Astrocyte (in vitro differentiated cells and primary cell): ENCODE data around the gene MED15. TPM values are rescaled to one million over a fixed set of nuclear protein-coding genes. Genes with fewer than 3 reads are reported as not detected.

Experiments used
- DNase-seq: peaks from one replicate; pipeline ENCODE4 v3.0.0-alpha.2; 2010; ENCODE audit warnings: low read depth
- FAIRE-seq: peaks from 2 replicates; lab custom pipeline; 2011; peaks lifted over from hg19 to GRCh38; lab: Jason Lieb, UNC
- H2AFZ ChIP-seq: 2 replicates; pipeline ENCODE4 v1.6.0; 2012; ENCODE audit warnings: low read depth, low read length, inconsistent platforms
- H3K27ac ChIP-seq: 2 replicates; pipeline ENCODE4 v1.5.1; 2011; ENCODE audit warnings: low read depth, low read length, inconsistent platforms
- H3K27me3 ChIP-seq: 2 replicates; pipeline ENCODE4 v1.6.0; 2011; ENCODE audit warnings: low read length, inconsistent platforms; ENCODE audit not compliant: insufficient read depth
- H3K36me3 ChIP-seq: 2 replicates; pipeline ENCODE4 v1.5.1; 2011; ENCODE audit warnings: low read length, inconsistent platforms; ENCODE audit not compliant: insufficient read depth
- H3K4me1 ChIP-seq: 2 replicates; pipeline ENCODE4 v1.5.1; 2011; ENCODE audit warnings: low read length, inconsistent platforms; ENCODE audit not compliant: insufficient read depth
- H3K4me2 ChIP-seq: 2 replicates; pipeline ENCODE4 v1.6.0; 2012; ENCODE audit warnings: low read length, inconsistent platforms
- H3K4me3 ChIP-seq: 2 replicates; pipeline ENCODE4 v1.5.1; 2011; ENCODE audit warnings: low read depth, mild to moderate bottlenecking, low read length, inconsistent platforms; ENCODE audit not compliant: insufficient read depth
- H3K79me2 ChIP-seq: 2 replicates; pipeline ENCODE4 v1.6.0; 2012; ENCODE audit warnings: mild to moderate bottlenecking, low read length, inconsistent platforms; ENCODE audit not compliant: insufficient read depth
- H3K9ac ChIP-seq: 2 replicates; pipeline ENCODE4 v1.6.0; 2012; ENCODE audit warnings: mild to moderate bottlenecking, low read length, inconsistent platforms
- H3K9me3 ChIP-seq: 2 replicates; pipeline ENCODE4 v1.5.1; 2012; ENCODE audit warnings: low read depth, mild to moderate bottlenecking, low read length, inconsistent platforms; ENCODE audit not compliant: insufficient read depth
- H4K20me1 ChIP-seq: 2 replicates; pipeline ENCODE4 v1.6.0; 2012; ENCODE audit warnings: low read length, inconsistent platforms; ENCODE audit not compliant: insufficient read depth
- H3K27ac Mint-ChIP-seq: one replicate; pipeline ENCODE4 v1.8.0; 2021; ENCODE audit warnings: mild to moderate bottlenecking, mixed read lengths; ENCODE audit not compliant: unreplicated experiment
- H3K27me3 Mint-ChIP-seq: one replicate; pipeline ENCODE4 v1.8.0; 2021; ENCODE audit warnings: low read depth, mixed read lengths; ENCODE audit not compliant: unreplicated experiment
- H3K36me3 Mint-ChIP-seq: one replicate; pipeline ENCODE4 v1.8.0; 2021; ENCODE audit warnings: low read depth, mixed read lengths; ENCODE audit not compliant: unreplicated experiment
- H3K4me1 Mint-ChIP-seq: one replicate; pipeline ENCODE4 v1.8.0; 2021; ENCODE audit warnings: low read depth, mixed read lengths; ENCODE audit not compliant: unreplicated experiment
- H3K4me3 Mint-ChIP-seq: one replicate; pipeline ENCODE4 v1.8.0; 2021; ENCODE audit warnings: mild to moderate bottlenecking, moderate library complexity, mixed read lengths; ENCODE audit not compliant: unreplicated experiment
- H3K9me3 Mint-ChIP-seq: one replicate; pipeline ENCODE4 v1.8.0; 2021; ENCODE audit warnings: mild to moderate bottlenecking, mixed read lengths; ENCODE audit not compliant: unreplicated experiment
- CTCF ChIP-seq: IDR thresholded peaks from 2 replicates; pipeline ENCODE4 v1.5.1; 2011; ENCODE audit warnings: low read depth, mild to moderate bottlenecking, inconsistent platforms, low read length, moderate library complexity; ENCODE audit not compliant: insufficient read depth
- EZH2 ChIP-seq: IDR thresholded peaks from 2 replicates; pipeline ENCODE4 v1.6.1; 2012; ENCODE audit warnings: mild to moderate bottlenecking, low read length, inconsistent platforms; ENCODE audit not compliant: insufficient read depth
- total RNA-seq: library from RNA; stranded (reverse); gene quantifications from 2 replicates; pipeline ENCODE4 v1.2.1, GENCODE V29; 2021

Gene MED15
- total RNA-seq, 1 donor from 2014 or later = 153 TPM

GRCh38 chr22:20577045-20577444 is 69.6 kb downstream of the MED15 start:
- Histone ChIP-seq H4K20me1 (peaks cover 96% of the 10 kb centered on the region), H3K27me3 (no peaks in the 10 kb centered on the region), H3K9ac (no peak overlapping the region), H3K27ac (no peak overlapping the region), H3K79me2 (peaks cover 90% of the 10 kb centered on the region), H3K4me2 (no peak overlapping the region), H3K36me3 (peaks cover 69% of the 10 kb centered on the region), H3K4me3 (no peak overlapping the region), H2AFZ (no peak overlapping the region), H3K4me1 (no peaks in the 10 kb centered on the region), H3K9me3 (no peaks in the 10 kb centered on the region)
- H3K4me3 Mint-ChIP-seq = no peak overlapping the region
- H3K36me3 Mint-ChIP-seq = peaks cover 21% of the 10 kb centered on the region
- H3K4me1 Mint-ChIP-seq = peaks cover 10% of the 10 kb centered on the region
- no peak for DNase-seq
- no peak overlapping the region for H3K27ac Mint-ChIP-seq
- no peak for FAIRE-seq
- no peaks in the 10 kb centered on the region for H3K9me3 Mint-ChIP-seq
- no peak for TF ChIP-seq EZH2
- TF ChIP-seq CTCF = no peak
- no peaks in the 10 kb centered on the region for H3K27me3 Mint-ChIP-seq

GRCh38 chr22:20577549-20577975 is 70.2 kb downstream of the MED15 start:
- H2AFZ ChIP-seq = no peak overlapping the region
- no peaks in the 10 kb centered on the region for H3K9me3 ChIP-seq
- Mint-ChIP-seq H3K27me3 (no peaks in the 10 kb centered on the region), H3K4me3 (no peak overlapping the region), H3K9me3 (no peaks in the 10 kb centered on the region), H3K36me3 (peaks cover 18% of the 10 kb centered on the region), H3K27ac (no peak overlapping the region), H3K4me1 (peaks cover 10% of the 10 kb centered on the region)
- H3K27me3 ChIP-seq = no peaks in the 10 kb centered on the region
- peaks cover 94% of the 10 kb centered on the region for H4K20me1 ChIP-seq
- no peak overlapping the region for H3K4me2 ChIP-seq
- H3K79me2 ChIP-seq = peaks cover 86% of the 10 kb centered on the region
- H3K36me3 ChIP-seq = peaks cover 64% of the 10 kb centered on the region
- no peaks in the 10 kb centered on the region for H3K4me1 ChIP-seq
- no peak overlapping the region for H3K9ac ChIP-seq
- no peak overlapping the region for H3K27ac ChIP-seq
- TF ChIP-seq EZH2 (no peak), CTCF (no peak)
- H3K4me3 ChIP-seq = no peak overlapping the region
- FAIRE-seq (no peak), DNase-seq (no peak)

- Histone ChIP-seq H3K27me3 (no peaks in the 10 kb centered on the region), H3K27ac (no peak overlapping the region), H3K4me2 (no peak overlapping the region), H3K4me3 (no peak overlapping the region), H4K20me1 (peaks cover 95% of the 10 kb centered on the region), H2AFZ (no peak overlapping the region), H3K79me2 (peaks cover 82% of the 10 kb centered on the region), H3K36me3 (peaks cover 62% of the 10 kb centered on the region), H3K4me1 (no peaks in the 10 kb centered on the region), H3K9ac (no peak overlapping the region), H3K9me3 (no peaks in the 10 kb centered on the region)
- FAIRE-seq (no peak), DNase-seq (no peak)
- peaks cover 17% of the 10 kb centered on the region for H3K36me3 Mint-ChIP-seq
- no peak overlapping the region for H3K4me3 Mint-ChIP-seq
- TF ChIP-seq CTCF (no peak), EZH2 (no peak)
- no peaks in the 10 kb centered on the region for H3K9me3 Mint-ChIP-seq
- no peak overlapping the region for H3K27ac Mint-ChIP-seq
- H3K27me3 Mint-ChIP-seq = no peaks in the 10 kb centered on the region
- peaks cover 10% of the 10 kb centered on the region for H3K4me1 Mint-ChIP-seq
These were observed 70.8 kb downstream of the MED15 start for GRCh38 chr22:20578192-20578591.
